Astrocyte (in vitro differentiated cells and primary cell): ENCODE data around the gene ZBTB8B. TPM values are rescaled to one million over a fixed set of nuclear protein-coding genes. Genes with fewer than 3 reads are reported as not detected.

Experiments
- DNase-seq: peaks from one replicate; pipeline ENCODE4 v3.0.0-alpha.2; 2010; ENCODE audit warnings: low read depth
- FAIRE-seq: peaks from 2 replicates; lab custom pipeline; 2011; peaks lifted over from hg19 to GRCh38; lab: Jason Lieb, UNC
- H2AFZ ChIP-seq: 2 replicates; pipeline ENCODE4 v1.6.0; 2012; ENCODE audit warnings: low read depth, low read length, inconsistent platforms
- H3K27ac ChIP-seq: 2 replicates; pipeline ENCODE4 v1.5.1; 2011; ENCODE audit warnings: low read depth, low read length, inconsistent platforms
- H3K27me3 ChIP-seq: 2 replicates; pipeline ENCODE4 v1.6.0; 2011; ENCODE audit warnings: low read length, inconsistent platforms; ENCODE audit not compliant: insufficient read depth
- H3K36me3 ChIP-seq: 2 replicates; pipeline ENCODE4 v1.5.1; 2011; ENCODE audit warnings: low read length, inconsistent platforms; ENCODE audit not compliant: insufficient read depth
- H3K4me1 ChIP-seq: 2 replicates; pipeline ENCODE4 v1.5.1; 2011; ENCODE audit warnings: low read length, inconsistent platforms; ENCODE audit not compliant: insufficient read depth
- H3K4me2 ChIP-seq: 2 replicates; pipeline ENCODE4 v1.6.0; 2012; ENCODE audit warnings: low read length, inconsistent platforms
- H3K4me3 ChIP-seq: 2 replicates; pipeline ENCODE4 v1.5.1; 2011; ENCODE audit warnings: low read depth, mild to moderate bottlenecking, low read length, inconsistent platforms; ENCODE audit not compliant: insufficient read depth
- H3K79me2 ChIP-seq: 2 replicates; pipeline ENCODE4 v1.6.0; 2012; ENCODE audit warnings: mild to moderate bottlenecking, low read length, inconsistent platforms; ENCODE audit not compliant: insufficient read depth
- H3K9ac ChIP-seq: 2 replicates; pipeline ENCODE4 v1.6.0; 2012; ENCODE audit warnings: mild to moderate bottlenecking, low read length, inconsistent platforms
- H3K9me3 ChIP-seq: 2 replicates; pipeline ENCODE4 v1.5.1; 2012; ENCODE audit warnings: low read depth, mild to moderate bottlenecking, low read length, inconsistent platforms; ENCODE audit not compliant: insufficient read depth
- H4K20me1 ChIP-seq: 2 replicates; pipeline ENCODE4 v1.6.0; 2012; ENCODE audit warnings: low read length, inconsistent platforms; ENCODE audit not compliant: insufficient read depth
- H3K27ac Mint-ChIP-seq: one replicate; pipeline ENCODE4 v1.8.0; 2021; ENCODE audit warnings: mild to moderate bottlenecking, mixed read lengths; ENCODE audit not compliant: unreplicated experiment
- H3K27me3 Mint-ChIP-seq: one replicate; pipeline ENCODE4 v1.8.0; 2021; ENCODE audit warnings: low read depth, mixed read lengths; ENCODE audit not compliant: unreplicated experiment
- H3K36me3 Mint-ChIP-seq: one replicate; pipeline ENCODE4 v1.8.0; 2021; ENCODE audit warnings: low read depth, mixed read lengths; ENCODE audit not compliant: unreplicated experiment
- H3K4me1 Mint-ChIP-seq: one replicate; pipeline ENCODE4 v1.8.0; 2021; ENCODE audit warnings: low read depth, mixed read lengths; ENCODE audit not compliant: unreplicated experiment
- H3K4me3 Mint-ChIP-seq: one replicate; pipeline ENCODE4 v1.8.0; 2021; ENCODE audit warnings: mild to moderate bottlenecking, moderate library complexity, mixed read lengths; ENCODE audit not compliant: unreplicated experiment
- H3K9me3 Mint-ChIP-seq: one replicate; pipeline ENCODE4 v1.8.0; 2021; ENCODE audit warnings: mild to moderate bottlenecking, mixed read lengths; ENCODE audit not compliant: unreplicated experiment
- EZH2 ChIP-seq: IDR thresholded peaks from 2 replicates; pipeline ENCODE4 v1.6.1; 2012; ENCODE audit warnings: mild to moderate bottlenecking, low read length, inconsistent platforms; ENCODE audit not compliant: insufficient read depth
- total RNA-seq: library from RNA; stranded (reverse); gene quantifications from 2 replicates; pipeline ENCODE4 v1.2.1, GENCODE V29; 2021
- TF ChIP-seq, protein P1 (sequence below): IDR thresholded peaks from 2 replicates; pipeline ENCODE4 v1.5.1; 2011; ENCODE audit warnings: low read depth, mild to moderate bottlenecking, inconsistent platforms, low read length, moderate library complexity; ENCODE audit not compliant: insufficient read depth

ZBTB8B gene
- total RNA-seq, 1 donor from 2014 or later: 0.18 TPM

DNA sequence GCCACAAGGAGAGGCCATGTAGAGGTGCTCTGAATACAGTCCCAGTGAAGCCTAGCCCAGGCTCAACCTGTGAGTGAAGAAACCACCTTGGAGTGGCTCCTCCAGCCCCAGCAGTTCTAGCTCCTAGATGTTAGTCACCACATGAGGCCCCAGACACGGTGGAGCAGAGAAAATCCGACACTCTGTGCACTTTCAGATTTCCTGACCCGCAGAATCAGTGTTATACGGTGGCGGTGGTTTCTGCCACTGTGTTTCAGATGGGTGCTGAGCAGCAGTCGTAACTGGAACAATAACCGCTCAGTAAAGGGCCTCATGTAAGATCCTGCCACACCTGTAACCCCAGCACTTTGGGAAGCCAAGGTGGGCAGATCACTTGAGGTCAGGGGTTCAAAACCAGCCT is 38.3 kb downstream of the ZBTB8B start:
- peaks cover 2% of the 10 kb centered on the region for H3K9me3 Mint-ChIP-seq
- Histone ChIP-seq H3K4me1 (no peaks in the 10 kb centered on the region), H3K9ac (no peak overlapping the region), H3K4me3 (no peak overlapping the region), H2AFZ (no peak overlapping the region), H3K27me3 (no peaks in the 10 kb centered on the region), H3K4me2 (no peak overlapping the region), H4K20me1 (no peaks in the 10 kb centered on the region), H3K79me2 (no peaks in the 10 kb centered on the region), H3K27ac (no peak overlapping the region), H3K36me3 (no peaks in the 10 kb centered on the region), H3K9me3 (no peaks in the 10 kb centered on the region)
- FAIRE-seq: no peak
- H3K36me3 Mint-ChIP-seq: no peaks in the 10 kb centered on the region
- no peak for TF ChIP-seq EZH2
- TF ChIP-seq, protein P1, sequence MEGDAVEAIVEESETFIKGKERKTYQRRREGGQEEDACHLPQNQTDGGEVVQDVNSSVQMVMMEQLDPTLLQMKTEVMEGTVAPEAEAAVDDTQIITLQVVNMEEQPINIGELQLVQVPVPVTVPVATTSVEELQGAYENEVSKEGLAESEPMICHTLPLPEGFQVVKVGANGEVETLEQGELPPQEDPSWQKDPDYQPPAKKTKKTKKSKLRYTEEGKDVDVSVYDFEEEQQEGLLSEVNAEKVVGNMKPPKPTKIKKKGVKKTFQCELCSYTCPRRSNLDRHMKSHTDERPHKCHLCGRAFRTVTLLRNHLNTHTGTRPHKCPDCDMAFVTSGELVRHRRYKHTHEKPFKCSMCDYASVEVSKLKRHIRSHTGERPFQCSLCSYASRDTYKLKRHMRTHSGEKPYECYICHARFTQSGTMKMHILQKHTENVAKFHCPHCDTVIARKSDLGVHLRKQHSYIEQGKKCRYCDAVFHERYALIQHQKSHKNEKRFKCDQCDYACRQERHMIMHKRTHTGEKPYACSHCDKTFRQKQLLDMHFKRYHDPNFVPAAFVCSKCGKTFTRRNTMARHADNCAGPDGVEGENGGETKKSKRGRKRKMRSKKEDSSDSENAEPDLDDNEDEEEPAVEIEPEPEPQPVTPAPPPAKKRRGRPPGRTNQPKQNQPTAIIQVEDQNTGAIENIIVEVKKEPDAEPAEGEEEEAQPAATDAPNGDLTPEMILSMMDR: no peak
- no peaks in the 10 kb centered on the region for H3K4me1 Mint-ChIP-seq
- DNase-seq: no peak
- peaks cover 3% of the 10 kb centered on the region for H3K27me3 Mint-ChIP-seq
- no peak overlapping the region for H3K4me3 Mint-ChIP-seq
- H3K27ac Mint-ChIP-seq: no peak overlapping the region

DNA sequence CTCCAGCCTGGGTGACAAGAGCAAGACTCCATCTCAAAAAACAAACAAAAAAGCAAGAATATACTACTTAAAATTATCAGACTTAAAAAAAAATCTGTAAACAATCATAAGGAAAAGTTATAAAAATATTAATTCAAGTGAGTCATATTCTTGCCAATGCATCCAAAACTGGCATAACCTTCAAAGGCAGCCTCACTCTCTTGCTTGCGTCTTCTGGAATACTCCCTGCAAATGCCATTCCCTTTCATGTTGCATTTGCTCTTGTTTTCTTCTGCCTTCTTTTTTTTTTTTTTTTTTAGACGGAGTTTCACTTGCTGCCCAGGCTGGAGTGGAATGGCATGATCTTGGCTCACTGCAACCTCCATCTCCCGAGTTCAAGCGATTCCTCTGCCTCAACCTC is 42.1 kb downstream of the ZBTB8B start:
- H3K4me3 ChIP-seq: no peak overlapping the region
- TF ChIP-seq EZH2: no peak
- TF ChIP-seq, protein P1: no peak

DNA sequence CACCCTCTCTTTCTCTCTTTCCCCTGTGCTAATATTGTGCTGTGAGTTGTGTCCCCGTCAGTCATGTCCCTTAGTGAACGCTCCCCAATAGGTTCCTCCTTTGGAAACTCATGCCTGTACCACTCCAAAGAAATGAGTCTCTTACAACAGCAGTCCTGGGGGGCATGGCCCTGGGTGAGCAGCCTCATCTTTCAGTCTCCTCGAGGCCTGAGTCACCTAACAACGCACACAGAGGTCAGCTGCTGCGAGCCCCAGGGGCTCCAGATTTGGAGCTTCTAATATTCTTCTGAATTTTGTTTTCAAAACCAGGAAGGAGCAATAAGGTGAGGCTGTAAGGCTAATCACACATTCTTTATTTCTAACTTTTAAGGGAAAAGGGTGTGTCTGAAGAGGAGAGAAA is 43.9 kb downstream of the ZBTB8B start:
- FAIRE-seq (no peak), DNase-seq (no peak)

More for the DNA sequence above, 42.1 kb downstream of the ZBTB8B start:
- H3K27me3 ChIP-seq: no peaks in the 10 kb centered on the region
- H3K27ac Mint-ChIP-seq: no peak overlapping the region
- H3K9me3 ChIP-seq: no peaks in the 10 kb centered on the region
- H3K79me2 ChIP-seq: no peaks in the 10 kb centered on the region
- no peak overlapping the region for H3K4me2 ChIP-seq
- no peaks in the 10 kb centered on the region for H4K20me1 ChIP-seq
- H3K9me3 Mint-ChIP-seq: peaks cover 2% of the 10 kb centered on the region
- no peak for FAIRE-seq
- H3K9ac ChIP-seq: no peak overlapping the region
- no peaks in the 10 kb centered on the region for H3K36me3 Mint-ChIP-seq
- DNase-seq: no peak
- no peaks in the 10 kb centered on the region for H3K27me3 Mint-ChIP-seq
- H3K4me1 ChIP-seq: no peaks in the 10 kb centered on the region
- no peak overlapping the region for H3K4me3 Mint-ChIP-seq
- H3K4me1 Mint-ChIP-seq: peaks cover 2% of the 10 kb centered on the region
- H2AFZ ChIP-seq: no peak overlapping the region
- H3K27ac ChIP-seq: no peak overlapping the region
- no peaks in the 10 kb centered on the region for H3K36me3 ChIP-seq

More for the DNA sequence above, 43.9 kb downstream of the ZBTB8B start:
- Mint-ChIP-seq H3K27me3 (no peaks in the 10 kb centered on the region), H3K36me3 (no peaks in the 10 kb centered on the region), H3K4me1 (peaks cover 2% of the 10 kb centered on the region), H3K9me3 (peaks cover 2% of the 10 kb centered on the region), H3K4me3 (no peak overlapping the region), H3K27ac (no peak overlapping the region)
- H3K27me3 ChIP-seq: no peaks in the 10 kb centered on the region
- no peaks in the 10 kb centered on the region for H3K36me3 ChIP-seq
- H2AFZ ChIP-seq: no peak overlapping the region
- no peak overlapping the region for H3K9ac ChIP-seq
- H4K20me1 ChIP-seq: no peaks in the 10 kb centered on the region
- H3K27ac ChIP-seq: no peak overlapping the region
- no peaks in the 10 kb centered on the region for H3K9me3 ChIP-seq
- no peaks in the 10 kb centered on the region for H3K4me1 ChIP-seq
- H3K79me2 ChIP-seq: no peaks in the 10 kb centered on the region
- TF ChIP-seq, protein P1: no peak
- no peak for TF ChIP-seq EZH2
- H3K4me3 ChIP-seq: no peak overlapping the region
- H3K4me2 ChIP-seq: no peak overlapping the region
